Measurements from ENCODE around the gene CST6. TPM values are rescaled to one million over a fixed set of nuclear protein-coding genes. Genes with fewer than 3 reads are reported as not detected.
A peak's percentile ranks its signal among the peaks of the same experiment; 100 is the strongest.
"Not testable (repeated sequence)": the region's sequence is repeated elsewhere in the genome, so short reads cannot be mapped to it uniquely, and the experiment has no call there.

CST6 gene
- total and polyA plus RNA-seq, 2 donors (not counting 1 experiment from before 2014, with no cell fraction given) = 0.76 to 11.1 TPM

GRCh38 chr11:66020212-66020611 is 8.4 kb downstream of the CST6 start:
- TF ChIP-seq EZH2 (IDR thresholded peaks at IDR 0.05; ENCODE audit: low read length, missing control alignments) = no peak
- no peak for TF ChIP-seq CTCF (conservative IDR thresholded peaks at IDR 0.05 in 1 of 2, IDR thresholded peaks at IDR 0.05 in 1 of 2; ENCODE audit: low read depth in 1 of 2, low read length in 2 of 2)
- Histone ChIP-seq H3K9ac (ENCODE audit: insufficient read depth, low read length) (no peak overlapping the region), H3K4me3 (replicated peaks in 1 of 4; ENCODE audit: control extremely low read depth in 1 of 4, insufficient read depth in 1 of 4, low read depth in 3 of 4, low read length in 4 of 4) (no peak overlapping the region), H3K4me2 (ENCODE audit: extremely low read depth, insufficient read depth, low read length) (no peak overlapping the region), H3K27ac (ENCODE audit: insufficient read depth, low read length) (no peak overlapping the region), H3K4me1 (ENCODE audit: control insufficient read depth, extremely low read depth, insufficient read depth, low read length) (peaks cover 8% of the 10 kb centered on the region), H3K9me3 (ENCODE audit: control insufficient read depth, insufficient read depth, low read depth, low read length) (no peaks in the 10 kb centered on the region), H3K79me2 (ENCODE audit: control insufficient read depth, insufficient read depth, low read length) (no peaks in the 10 kb centered on the region), H4K20me1 (ENCODE audit: control insufficient read depth, extremely low read depth, insufficient read depth, low read length) (no peaks in the 10 kb centered on the region), H3K36me3 (ENCODE audit: control insufficient read depth, insufficient read depth, low read length) (no peaks in the 10 kb centered on the region), H3K27me3 (ENCODE audit: control insufficient read depth, insufficient read depth, low read length) (no peaks in the 10 kb centered on the region), H2AFZ (ENCODE audit: low read length) (no peak overlapping the region)
- DNase-seq (ENCODE audit: low read depth in 2 of 2) = no peak

DNA sequence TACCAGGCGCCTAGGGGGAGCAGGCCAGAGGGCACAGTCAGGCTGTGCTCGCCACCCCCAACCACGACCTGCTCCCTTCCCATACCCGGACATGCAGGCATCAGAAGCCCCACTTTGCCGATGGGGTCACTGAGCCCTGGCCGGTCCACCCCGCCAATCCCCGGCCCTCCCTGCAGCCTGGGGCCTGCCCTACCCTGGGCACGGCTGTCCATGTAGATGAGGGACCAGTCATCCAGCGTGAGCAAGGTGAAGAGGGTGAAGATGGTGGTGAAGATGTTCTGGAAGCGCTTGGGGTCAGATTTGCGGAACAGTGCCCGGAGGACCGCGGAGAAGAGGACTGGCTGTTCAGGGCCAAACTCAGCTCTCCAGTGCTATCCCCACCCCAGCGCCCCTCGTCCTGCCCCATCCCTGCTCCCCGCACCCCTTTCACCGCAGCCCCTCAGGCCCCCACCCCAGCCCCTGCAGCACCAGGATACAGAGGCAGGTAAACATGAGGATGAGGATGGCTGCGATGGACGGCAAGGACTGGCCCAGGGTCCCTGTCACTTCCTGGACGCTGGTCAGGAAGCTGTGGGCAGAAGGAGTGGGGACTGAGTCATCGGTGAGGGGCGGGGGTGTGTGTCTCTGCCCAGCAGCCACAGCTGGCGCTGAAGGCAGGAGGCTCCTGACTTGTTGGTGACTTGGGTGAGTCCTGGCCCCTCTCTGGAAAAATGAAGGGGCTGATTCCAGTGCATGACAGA is 9.0 kb downstream of the CST6 start:
- Histone ChIP-seq H3K9ac (ENCODE audit: insufficient read depth, low read length) (no peak overlapping the region), H3K27me3 (ENCODE audit: control insufficient read depth, insufficient read depth, low read length) (no peaks in the 10 kb centered on the region), H3K4me1 (ENCODE audit: control insufficient read depth, extremely low read depth, insufficient read depth, low read length) (peaks cover 5% of the 10 kb centered on the region), H3K4me2 (ENCODE audit: extremely low read depth, insufficient read depth, low read length) (peak overlapping the region; percentile 44), H3K4me3 (replicated peaks in 1 of 4; ENCODE audit: control extremely low read depth in 1 of 4, insufficient read depth in 1 of 4, low read depth in 3 of 4, low read length in 4 of 4) (no peak overlapping the region), H3K9me3 (ENCODE audit: control insufficient read depth, insufficient read depth, low read depth, low read length) (no peaks in the 10 kb centered on the region), H3K79me2 (ENCODE audit: control insufficient read depth, insufficient read depth, low read length) (no peaks in the 10 kb centered on the region), H3K36me3 (ENCODE audit: control insufficient read depth, insufficient read depth, low read length) (no peaks in the 10 kb centered on the region), H2AFZ (ENCODE audit: low read length) (no peak overlapping the region), H3K27ac (ENCODE audit: insufficient read depth, low read length) (no peak overlapping the region), H4K20me1 (ENCODE audit: control insufficient read depth, extremely low read depth, insufficient read depth, low read length) (no peaks in the 10 kb centered on the region)
- TF ChIP-seq EZH2 (IDR thresholded peaks at IDR 0.05; ENCODE audit: low read length, missing control alignments) (no peak), CTCF (conservative IDR thresholded peaks at IDR 0.05 in 1 of 2, IDR thresholded peaks at IDR 0.05 in 1 of 2; ENCODE audit: low read depth in 1 of 2, low read length in 2 of 2) (no peak)
- DNase-seq (ENCODE audit: low read depth in 2 of 2) = peak; percentile 61 to 78

DNA sequence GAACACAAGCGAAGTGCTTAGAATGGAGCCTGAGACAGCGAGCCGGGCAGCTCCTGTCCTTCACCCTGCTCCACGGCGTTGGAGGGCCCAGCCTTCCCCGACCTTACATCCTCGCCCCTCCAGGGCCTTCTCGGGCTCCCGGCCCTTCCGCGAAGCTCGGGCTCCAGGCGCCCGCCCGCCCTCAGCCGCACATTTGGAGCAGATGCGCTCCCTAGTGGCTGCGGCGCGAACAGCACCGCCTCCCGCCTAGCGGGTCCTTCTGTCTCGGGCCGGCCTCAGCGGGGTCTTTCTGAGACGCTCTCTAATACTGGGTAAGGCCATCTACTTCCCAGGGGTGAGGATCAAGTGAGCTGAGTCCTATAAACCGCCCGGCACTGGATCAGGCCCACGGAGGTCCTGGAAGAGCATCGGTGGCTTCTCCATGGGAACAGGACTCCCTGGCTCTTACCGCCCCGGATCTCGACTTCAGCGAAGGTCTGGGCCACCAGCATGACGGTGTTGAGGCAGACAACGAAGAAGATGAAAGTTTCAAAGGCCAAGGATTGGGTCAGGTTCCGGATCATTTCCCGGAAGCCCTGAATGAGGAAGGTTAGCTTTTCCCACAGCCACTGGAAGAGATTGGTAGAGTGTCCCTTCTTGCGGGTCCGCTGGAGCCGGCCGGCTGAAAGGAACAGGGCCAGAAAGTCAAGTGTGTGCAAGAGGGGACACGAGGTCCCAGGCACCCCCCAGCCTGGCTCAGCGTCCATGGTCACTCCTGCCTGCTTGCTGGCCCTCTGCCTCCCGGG is 10.8 kb downstream of the CST6 start:
- Histone ChIP-seq H3K79me2 (ENCODE audit: control insufficient read depth, insufficient read depth, low read length) (no peaks in the 10 kb centered on the region), H3K9ac (ENCODE audit: insufficient read depth, low read length) (no peak overlapping the region), H4K20me1 (ENCODE audit: control insufficient read depth, extremely low read depth, insufficient read depth, low read length) (no peaks in the 10 kb centered on the region), H3K9me3 (ENCODE audit: control insufficient read depth, insufficient read depth, low read depth, low read length) (no peaks in the 10 kb centered on the region), H3K27ac (ENCODE audit: insufficient read depth, low read length) (no peak overlapping the region), H2AFZ (ENCODE audit: low read length) (peak overlapping the region; percentile 77), H3K4me1 (ENCODE audit: control insufficient read depth, extremely low read depth, insufficient read depth, low read length) (peaks cover 5% of the 10 kb centered on the region), H3K36me3 (ENCODE audit: control insufficient read depth, insufficient read depth, low read length) (no peaks in the 10 kb centered on the region), H3K4me2 (ENCODE audit: extremely low read depth, insufficient read depth, low read length) (peak overlapping the region; percentile 40), H3K4me3 (replicated peaks in 1 of 4; ENCODE audit: control extremely low read depth in 1 of 4, insufficient read depth in 1 of 4, low read depth in 3 of 4, low read length in 4 of 4) (no peak overlapping the region), H3K27me3 (ENCODE audit: control insufficient read depth, insufficient read depth, low read length) (no peaks in the 10 kb centered on the region)
- peak; percentile 29 to 52 for DNase-seq (ENCODE audit: low read depth in 2 of 2)
- TF ChIP-seq EZH2 (IDR thresholded peaks at IDR 0.05; ENCODE audit: low read length, missing control alignments) (no peak), CTCF (conservative IDR thresholded peaks at IDR 0.05 in 1 of 2, IDR thresholded peaks at IDR 0.05 in 1 of 2; ENCODE audit: low read depth in 1 of 2, low read length in 2 of 2) (peak; percentile 84 to 85)

- H3K79me2 ChIP-seq (ENCODE audit: control insufficient read depth, insufficient read depth, low read length); H3K27me3 ChIP-seq (ENCODE audit: control insufficient read depth, insufficient read depth, low read length); H3K9me3 ChIP-seq (ENCODE audit: control insufficient read depth, insufficient read depth, low read depth, low read length); H3K4me1 ChIP-seq (ENCODE audit: control insufficient read depth, extremely low read depth, insufficient read depth, low read length); H3K36me3 ChIP-seq (ENCODE audit: control insufficient read depth, insufficient read depth, low read length); H3K27ac ChIP-seq (ENCODE audit: insufficient read depth, low read length); H3K4me3 ChIP-seq (replicated peaks in 1 of 4; ENCODE audit: control extremely low read depth in 1 of 4, insufficient read depth in 1 of 4, low read depth in 3 of 4, low read length in 4 of 4); DNase-seq (ENCODE audit: low read depth in 2 of 2); H3K4me2 ChIP-seq (ENCODE audit: extremely low read depth, insufficient read depth, low read length); H2AFZ ChIP-seq (ENCODE audit: low read length); H4K20me1 ChIP-seq (ENCODE audit: control insufficient read depth, extremely low read depth, insufficient read depth, low read length); H3K9ac ChIP-seq (ENCODE audit: insufficient read depth, low read length): not testable (repeated sequence)
These were observed 11.3 kb downstream of the CST6 start for GRCh38 chr11:66023186-66023440.
